Measurements from ENCODE around the gene CTPS1.

CTPS1 gene

DNA sequence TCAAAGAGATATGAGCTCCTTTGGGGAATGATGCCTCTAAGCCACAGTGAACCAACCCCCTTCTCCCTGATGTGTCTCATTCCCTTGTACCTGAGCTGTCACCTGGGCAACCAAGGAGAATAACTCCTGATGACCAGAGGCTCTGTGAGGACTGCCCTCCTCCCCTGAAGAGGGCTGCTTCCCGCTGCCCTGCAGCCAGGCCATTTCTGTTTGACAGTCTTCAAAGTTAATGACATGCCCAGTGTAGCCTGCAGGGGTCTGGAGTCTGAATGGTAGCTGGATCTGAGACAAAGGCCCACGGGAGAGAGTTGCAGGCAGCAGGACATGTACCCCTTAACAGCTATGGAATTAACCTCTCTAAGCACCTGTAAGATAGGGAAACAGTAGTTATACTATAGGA is 45.5 kb downstream of the CTPS1 start:
- DNase-seq (ENCODE audit: low spot score): no peak

DNA sequence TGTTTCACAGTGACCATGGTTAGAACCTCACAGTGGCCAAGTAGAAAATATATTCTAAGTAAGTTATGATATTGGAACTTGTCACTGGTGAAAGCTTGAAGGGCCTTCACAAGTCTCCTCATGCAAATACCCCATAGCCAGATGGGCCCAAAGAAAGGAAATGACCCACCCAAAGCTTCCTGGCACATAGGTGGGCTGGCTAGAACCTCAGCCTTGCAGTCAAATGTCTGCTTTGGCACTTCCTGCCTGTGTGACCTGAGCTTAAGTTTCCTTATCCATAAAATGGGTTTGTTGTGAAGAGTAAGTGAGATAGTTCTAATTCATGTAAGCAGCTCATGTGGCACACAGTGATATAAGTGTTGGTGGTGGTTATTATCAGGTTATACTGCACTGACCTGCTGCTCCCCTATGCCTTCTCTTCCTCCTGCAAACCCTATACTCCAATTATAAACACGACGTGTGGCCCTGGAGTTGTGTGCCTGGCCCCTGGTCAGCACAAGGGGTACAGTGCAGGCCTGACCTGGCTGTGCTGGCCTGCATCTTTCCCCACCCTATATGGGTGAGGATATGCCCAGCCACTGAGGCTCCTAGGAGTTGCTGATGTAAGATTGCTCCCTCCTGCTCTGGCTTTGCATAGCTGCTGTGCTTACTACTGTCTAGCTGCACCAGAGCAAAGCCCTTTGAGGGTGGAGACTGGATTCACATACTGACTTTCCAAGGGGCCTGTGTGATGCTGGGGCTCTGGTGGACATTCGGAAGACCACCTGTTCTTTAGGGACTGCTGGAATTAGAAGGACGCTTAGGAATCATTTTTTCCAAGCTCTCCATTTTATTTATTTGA is 46.7 kb downstream of the CTPS1 start:
- DNase-seq (ENCODE audit: low spot score): no peak

DNA sequence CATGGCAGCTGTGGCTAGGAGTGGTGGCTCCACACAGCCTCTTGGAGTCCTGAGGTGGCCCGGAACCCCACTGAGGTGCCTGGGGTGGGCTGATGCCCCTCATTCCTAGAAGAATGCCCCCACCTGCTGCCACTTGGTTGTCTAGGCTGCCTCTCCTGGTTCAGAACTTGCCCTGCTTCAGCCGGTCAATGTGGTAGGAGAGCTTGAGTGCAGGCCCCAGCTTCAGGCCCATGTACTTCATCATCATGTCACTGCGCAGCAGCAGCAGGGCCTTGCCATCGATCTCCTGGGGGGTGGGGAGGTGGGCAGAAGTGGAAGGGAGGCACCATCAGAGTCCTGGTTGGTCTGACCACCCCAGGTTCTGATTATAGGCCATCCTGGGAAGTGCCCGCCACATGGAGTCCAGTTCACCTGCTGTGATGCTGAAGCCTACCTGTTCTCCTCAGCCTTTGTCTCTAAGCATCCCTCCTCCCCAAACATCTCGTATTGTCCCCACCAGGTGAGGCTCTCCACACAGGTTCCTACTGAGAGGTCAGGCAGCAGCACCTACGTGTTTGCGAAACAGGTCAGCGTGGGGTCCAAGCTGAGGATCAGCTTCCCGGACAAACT is 48.6 kb downstream of the CTPS1 start:
- DNase-seq (ENCODE audit: low spot score): no peak

DNA sequence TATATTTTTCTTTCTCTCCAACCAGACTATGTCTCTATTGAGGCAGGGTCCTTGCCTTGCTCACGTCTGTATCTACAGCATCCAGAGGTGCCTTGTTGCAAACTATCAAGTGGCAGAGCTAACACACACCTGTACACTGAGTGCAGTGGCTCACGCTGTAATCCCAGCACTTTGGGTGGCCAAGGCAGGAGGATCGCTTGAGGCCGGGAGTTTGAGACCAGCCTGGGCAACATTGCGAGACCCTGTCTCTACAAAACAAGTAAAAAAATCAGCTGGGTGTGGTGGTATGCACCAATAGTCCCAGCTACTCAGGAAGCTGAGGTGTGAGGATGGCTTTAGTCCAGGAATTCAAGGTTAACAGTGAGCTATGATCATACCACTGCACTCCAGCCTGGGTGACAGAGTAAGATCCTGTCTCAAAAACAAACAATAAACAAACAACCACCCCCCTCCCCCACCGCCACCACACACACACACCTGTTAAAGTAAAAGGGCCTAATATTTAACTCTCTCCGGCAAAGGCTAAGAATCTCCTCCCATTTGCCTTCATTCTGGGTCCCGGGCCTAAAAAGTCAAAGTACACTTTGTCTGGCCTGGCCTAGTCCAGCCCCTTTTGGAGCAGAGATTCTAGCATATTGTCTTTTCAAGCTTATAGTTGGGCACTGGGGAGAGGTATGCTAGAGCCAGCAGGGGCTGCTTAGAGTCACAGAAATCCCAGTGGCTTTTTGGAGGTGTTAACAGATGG is 51.5 kb downstream of the CTPS1 start:
- no peak for DNase-seq (ENCODE audit: low spot score)

DNA sequence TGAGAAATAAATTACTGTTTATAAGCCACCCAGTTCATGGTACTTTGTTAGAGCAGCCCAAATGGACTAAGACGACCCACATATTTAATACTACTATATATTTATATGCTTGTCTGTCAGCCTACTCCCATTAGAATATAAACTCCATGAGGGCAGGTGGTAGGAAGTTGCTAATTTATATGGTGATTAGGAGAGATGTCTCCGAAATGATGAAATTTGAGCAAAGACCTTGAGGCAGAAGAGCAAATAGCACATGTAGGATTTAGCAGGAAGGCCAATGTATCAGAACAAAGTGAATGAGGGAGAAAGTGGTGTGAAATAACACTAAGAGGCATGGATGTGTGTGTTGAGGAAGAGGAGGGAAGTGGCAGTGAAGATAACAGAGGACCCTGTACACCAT is 52.7 kb downstream of the CTPS1 start:
- no peak for DNase-seq (ENCODE audit: low spot score)

DNA sequence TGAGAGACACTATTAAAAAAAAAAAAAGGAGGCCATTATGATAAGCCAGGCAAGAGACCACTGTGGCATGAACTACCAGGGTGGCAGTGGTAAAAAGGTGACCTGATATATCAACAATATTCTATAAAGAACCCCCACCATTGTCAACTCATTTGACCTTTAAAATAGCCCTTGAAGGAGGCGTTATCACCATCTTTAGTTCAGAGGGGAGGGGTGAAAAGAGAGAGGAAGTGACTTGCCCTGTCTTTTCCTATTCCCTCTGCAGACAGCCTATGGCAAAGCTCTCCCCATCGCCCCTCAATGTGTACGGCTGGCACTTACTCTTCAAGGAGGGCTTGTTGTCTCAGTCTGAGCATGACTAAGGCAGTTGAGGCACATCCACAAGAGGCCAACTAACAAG is 53.8 kb downstream of the CTPS1 start:
- DNase-seq (ENCODE audit: low spot score): no peak

DNA sequence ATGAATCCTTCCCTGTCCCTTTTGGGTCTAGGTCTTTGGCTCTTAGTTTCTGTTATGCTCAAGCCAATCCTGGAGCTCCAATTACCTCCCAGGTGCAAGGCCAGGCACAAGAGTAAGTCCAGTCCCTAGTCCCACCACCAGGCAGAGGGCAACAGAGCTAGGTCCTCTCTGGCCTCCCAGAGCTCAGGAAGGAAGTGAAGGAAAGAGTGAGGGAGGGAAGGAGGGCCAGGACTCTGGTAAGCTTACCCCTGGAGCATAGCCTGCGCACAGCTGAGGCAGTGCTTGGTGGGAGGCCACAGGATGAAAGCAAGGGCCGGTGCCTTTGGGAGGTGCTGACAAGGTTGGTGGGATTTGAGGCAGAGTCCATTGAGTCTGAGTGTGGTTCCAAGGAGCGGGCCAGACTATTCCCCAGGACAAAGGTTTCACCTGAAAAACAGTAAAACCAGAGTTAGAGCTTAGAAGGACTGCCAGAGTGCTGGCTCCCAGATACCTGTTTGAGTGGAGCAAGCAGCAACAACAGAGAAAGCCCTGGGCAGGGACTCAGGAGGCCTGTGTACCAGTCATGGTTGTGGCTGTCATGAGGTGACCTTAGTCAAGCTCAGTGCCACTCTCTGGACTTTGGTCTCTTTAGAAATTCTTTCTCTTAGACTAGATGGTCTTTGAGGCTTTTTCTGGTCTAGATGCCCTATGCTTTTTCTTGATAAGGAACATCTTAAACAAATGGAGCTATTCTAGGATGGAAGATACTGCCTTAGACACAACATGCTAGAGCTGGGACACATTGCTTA is 57.8 kb downstream of the CTPS1 start:
- no peak for DNase-seq (ENCODE audit: low spot score)

DNA sequence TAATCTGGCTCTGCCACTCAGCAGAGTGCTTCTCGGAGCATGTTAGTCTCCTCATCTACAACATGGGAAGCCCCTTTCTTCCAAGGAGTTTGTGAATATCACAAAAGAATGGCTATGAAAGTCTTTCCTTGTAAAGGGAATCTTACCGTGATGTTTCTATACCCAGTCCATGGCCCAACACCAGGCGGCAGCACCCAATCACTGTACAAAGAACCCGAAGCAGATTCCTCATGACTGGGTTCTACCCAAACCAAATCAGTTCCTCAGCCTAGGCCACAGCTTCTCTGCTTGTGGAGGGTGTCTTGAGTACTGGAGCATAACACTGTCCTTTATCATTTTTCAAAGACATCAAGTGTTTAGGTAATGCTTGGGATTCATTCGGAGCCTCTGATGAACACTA is 58.6 kb downstream of the CTPS1 start:
- DNase-seq (ENCODE audit: low spot score): no peak

DNA sequence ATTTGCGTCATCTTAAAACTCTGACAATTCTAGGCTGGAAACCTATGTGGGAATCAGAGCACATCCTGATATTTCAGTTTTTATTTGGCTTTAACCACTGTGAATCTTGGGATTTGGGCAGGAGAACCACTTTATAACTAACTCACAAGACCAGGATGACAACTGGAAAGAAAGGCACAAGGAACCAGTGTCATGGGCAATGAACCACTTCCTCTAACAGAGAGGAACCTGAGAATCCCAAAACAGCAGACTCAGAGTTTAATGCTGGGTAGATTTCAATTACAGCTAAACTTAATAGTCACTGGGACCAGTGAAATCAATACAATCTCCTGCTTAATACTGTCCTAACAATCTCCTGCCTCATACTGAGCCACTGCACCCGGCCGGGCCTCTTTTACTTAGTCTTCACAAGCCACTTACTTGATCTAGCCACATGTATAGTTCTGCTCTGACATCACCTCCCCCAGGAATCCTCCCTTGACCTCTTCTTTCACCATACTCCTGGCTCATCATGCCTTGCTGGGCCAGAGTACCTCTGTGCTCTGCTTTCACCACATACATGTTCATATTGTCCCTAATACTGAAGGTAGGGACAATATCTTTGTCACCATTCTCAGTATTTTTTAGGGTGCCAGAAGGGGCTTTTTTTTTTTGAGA is 62.2 kb downstream of the CTPS1 start:
- DNase-seq (ENCODE audit: low spot score): no peak

DNA sequence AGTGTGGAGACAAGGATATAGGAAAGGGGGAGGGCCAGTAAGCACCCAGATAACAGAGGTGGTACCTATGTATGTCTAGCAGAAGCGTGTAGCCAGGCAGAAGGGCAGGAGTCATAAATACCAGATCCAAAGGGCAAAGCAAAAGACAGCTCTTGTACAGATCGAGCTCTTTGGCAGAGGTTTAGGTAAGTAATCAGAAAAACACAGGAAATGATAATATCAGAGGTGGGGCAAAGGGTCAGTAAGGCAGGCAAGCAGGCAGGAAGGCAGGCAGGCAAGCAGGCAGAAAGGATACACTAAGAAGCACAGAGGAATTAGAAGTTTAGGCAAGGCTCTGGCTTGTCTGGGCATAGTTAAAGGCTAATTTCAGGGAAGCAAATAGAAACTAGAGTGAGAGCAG is 64.7 kb downstream of the CTPS1 start:
- DNase-seq (ENCODE audit: low spot score): no peak

DNA sequence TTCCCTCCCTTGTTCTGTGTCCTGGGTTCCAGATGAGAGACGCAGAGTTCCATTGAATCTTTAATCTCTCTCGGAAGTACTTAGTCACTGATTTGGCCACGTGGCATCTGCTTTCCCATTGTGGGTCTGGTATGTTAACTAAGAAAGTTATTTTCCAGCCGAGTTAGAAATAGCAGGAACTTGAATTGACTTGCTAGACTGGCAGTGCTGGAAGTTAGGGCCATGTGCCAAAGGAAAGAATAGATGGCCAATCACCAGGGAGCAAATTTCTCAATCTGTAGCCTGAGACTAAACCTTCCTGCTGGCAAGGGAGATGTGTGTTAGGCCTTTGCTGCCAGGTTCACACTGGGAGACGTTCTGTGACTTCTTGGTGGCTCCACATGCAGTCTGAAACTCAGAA is 66.2 kb downstream of the CTPS1 start:
- peak; percentile 79 for DNase-seq (ENCODE audit: low spot score)

DNA sequence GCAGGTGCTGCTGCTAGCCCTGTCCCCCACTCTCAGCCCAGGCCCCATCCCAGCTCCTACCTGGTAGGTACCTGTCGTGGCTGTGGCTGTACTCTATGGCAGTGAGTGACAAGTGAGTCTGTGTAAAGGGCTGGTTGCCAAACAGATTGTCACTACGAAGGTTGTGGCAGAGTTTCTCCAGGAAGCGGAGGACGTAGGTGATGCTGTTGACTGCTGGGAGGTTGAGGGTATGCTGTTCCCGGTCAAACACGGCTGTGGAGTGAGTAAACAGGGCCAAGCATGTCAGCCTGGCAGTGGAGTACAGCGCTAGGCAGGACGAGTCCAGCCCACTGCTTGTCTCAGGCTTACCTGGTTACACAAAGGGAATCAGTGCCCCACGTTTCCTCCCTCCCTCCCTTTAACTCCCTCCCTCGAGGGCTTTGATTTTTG is 66.9 kb downstream of the CTPS1 start:
- DNase-seq (ENCODE audit: low spot score): no peak

DNA sequence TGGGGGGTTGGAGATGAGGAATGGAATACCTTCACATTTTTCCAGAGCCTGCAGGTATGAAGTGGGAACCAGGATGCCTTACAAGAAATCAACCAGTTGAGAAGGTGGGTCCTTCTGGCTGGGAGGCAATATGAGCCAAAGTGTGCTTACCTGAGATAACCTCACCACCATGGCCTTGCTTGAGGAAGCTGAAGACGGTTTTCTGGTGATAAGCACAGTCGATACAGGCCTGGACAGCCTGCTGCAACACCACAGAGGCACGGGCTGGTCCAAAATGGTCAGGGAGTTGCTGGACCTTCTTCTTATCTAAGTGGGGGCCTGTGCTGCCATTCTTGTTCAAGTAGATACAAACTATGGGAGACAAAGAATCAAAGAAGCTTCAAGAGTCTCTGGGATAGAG is 69.0 kb downstream of the CTPS1 start:
- DNase-seq (ENCODE audit: low spot score): no peak

DNA sequence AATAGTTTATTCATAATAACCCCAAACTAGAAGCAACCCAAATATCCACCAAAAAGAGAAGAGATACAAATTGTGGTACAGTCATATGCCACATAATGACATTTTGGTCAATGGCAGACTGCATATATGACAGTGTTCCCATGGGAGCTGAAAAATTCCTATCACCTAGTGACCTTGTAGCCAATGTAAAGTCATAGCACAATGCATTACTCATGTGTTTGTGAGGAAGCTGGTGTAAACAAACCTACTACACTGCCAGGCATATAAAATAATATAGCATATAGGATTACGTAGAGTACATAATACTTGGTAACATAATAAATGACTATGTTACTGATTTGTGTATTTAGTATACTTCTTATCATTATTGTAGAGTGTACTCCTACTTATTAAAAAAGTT is 71.5 kb downstream of the CTPS1 start:
- no peak for DNase-seq (ENCODE audit: low spot score)

DNA sequence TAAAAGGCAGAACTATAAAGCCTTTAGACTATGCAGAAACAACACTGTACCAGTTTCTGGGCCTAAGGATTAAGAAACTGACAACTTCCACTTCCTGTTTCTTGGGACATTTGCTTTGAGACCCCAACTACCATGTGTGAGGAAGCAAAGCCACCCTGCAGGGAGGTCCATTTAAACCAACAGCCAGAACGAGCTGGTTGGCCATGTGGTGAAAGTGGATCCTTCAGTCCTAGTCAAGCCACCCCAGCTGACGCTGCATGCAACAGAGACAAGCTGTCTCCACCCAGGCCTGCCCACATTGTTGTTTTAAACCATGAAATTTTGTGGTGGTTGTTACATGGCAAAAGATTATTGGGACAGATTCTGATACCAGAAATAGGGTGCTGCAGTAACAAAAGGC is 73.8 kb downstream of the CTPS1 start:
- no peak for DNase-seq (ENCODE audit: low spot score)

DNA sequence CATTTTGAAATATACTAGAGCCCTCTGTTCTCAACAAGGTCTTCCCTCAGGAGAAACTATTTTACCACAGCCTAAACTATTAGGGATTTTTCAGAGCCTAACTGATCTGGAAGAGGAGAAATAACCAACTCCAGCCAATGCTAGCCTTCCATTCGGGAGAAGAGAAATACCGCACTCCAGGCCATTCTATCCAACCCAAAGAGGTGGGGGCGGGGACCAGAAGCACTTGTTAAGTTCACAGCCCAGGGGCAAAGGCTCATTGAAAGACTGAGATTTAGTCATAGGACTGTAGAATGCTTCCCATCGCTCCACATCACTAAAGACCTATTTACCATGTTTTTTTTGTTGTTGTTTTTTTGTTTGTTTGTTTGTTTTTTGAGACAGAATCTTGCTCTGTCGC is 77.4 kb downstream of the CTPS1 start:
- no peak for DNase-seq (ENCODE audit: low spot score)

Measured in AG20443 (cell line).